Measurements from ENCODE around the gene ARHGEF37. TPM values are rescaled to one million over a fixed set of nuclear protein-coding genes. Genes with fewer than 3 reads are reported as not detected.

Gene ARHGEF37
- total and polyA plus RNA-seq, 9 of the 15 experiments (the other 6 are each of a cell fraction or from before 2014, with no cell fraction given), result 0.01 to 0.27 (median 0.05) TPM

GRCh38 chr5:149541893-149542292 lies 39.4 kb upstream of the ARHGEF37 start (continued):
- TF ChIP-seq, protein P1, sequence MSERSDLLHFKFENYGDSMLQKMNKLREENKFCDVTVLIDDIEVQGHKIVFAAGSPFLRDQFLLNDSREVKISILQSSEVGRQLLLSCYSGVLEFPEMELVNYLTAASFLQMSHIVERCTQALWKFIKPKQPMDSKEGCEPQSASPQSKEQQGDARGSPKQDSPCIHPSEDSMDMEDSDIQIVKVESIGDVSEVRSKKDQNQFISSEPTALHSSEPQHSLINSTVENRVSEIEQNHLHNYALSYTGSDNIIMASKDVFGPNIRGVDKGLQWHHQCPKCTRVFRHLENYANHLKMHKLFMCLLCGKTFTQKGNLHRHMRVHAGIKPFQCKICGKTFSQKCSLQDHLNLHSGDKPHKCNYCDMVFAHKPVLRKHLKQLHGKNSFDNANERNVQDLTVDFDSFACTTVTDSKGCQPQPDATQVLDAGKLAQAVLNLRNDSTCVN (CRISPR knock-in tag; IDR thresholded peaks at IDR 0.05), result no peak
- TF ChIP-seq POLR3A (IDR thresholded peaks at IDR 0.05; ENCODE audit: borderline replicate concordance, extremely low read depth, insufficient read depth, insufficient read length) (no peak), ZNF3 (CRISPR knock-in tag; IDR thresholded peaks at IDR 0.05) (no peak), POLR3G (IDR thresholded peaks at IDR 0.05; ENCODE audit: extremely low read depth, insufficient read length, insufficient replicate concordance) (no peak), SP2 (IDR thresholded peaks at IDR 0.05; ENCODE audit: extremely low read depth, low read depth, low read length, poor library complexity, severe bottlenecking) (no peak), FOXK2 (conservative IDR thresholded peaks at IDR 0.05 in 1 of 2, IDR thresholded peaks at IDR 0.05 in 1 of 2; ENCODE audit: low read depth in 2 of 2) (no peak), MYBL2 (IDR thresholded peaks at IDR 0.05; ENCODE audit: low read depth) (no peak), MYBL2 (CRISPR knock-in tag; IDR thresholded peaks at IDR 0.05; ENCODE audit: borderline replicate concordance) (no peak)

DNA sequence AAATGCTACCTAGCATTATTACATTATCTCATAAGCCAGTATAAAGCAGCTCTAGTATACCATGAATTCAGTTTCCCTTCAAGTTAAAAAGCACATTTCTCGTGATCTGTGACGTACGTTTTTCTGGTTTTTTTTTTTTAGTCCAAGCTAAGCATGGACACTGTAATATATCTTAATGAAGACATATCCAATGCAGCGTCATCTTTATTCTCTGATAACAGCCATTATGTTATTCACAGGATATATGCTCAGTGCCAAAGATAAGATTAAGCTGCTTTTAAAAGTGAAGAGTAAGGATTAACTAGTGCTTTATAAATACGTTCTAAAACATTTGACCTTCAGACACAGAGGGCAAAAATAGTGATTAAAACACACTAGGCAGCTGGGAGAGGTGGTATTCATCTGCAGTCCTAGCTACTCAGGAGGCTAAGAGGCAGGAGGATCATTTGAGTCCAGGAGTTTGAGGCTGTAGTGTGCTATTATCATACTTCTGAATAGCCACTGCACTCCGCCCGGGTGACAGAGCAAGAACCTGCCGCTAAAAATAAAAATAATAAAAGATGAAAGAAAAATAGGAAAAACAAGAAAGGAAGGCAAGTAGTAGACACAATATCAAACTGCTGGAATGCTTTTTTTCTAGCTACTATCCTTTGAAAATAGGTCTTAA lies 37.8 kb upstream of the ARHGEF37 start:
- ChIA-PET CTCF (ENCODE audit: low intra/inter-chr PET ratio) (no interaction called here), POLR2A (interaction anchor here (0.5 to 3.5 kb wide), 15 partner anchors 9 to 116 kb away, joined by 3 to 38 read pairs (median 5); no protein-coding TSS in a partner anchor)
- DNase-seq (ENCODE audit: extremely low read depth in 1 of 4, low spot score in 3 of 4), result no peak
- peaks cover 97% of the 10 kb centered on the region for H3K79me2 ChIP-seq (ENCODE audit: control insufficient read depth, insufficient read depth, low read length)
- peaks cover 28% of the 10 kb centered on the region for H4K20me1 ChIP-seq (replicated peaks; ENCODE audit: control insufficient read depth, insufficient read depth, low read length)
- 37% methylated on average over 8 of the region's 8 CpGs for WGBS (ENCODE audit: insufficient coverage, low coverage, missing lambda C conversion rate)
- H3K4me1 ChIP-seq (replicated peaks in 1 of 2; ENCODE audit: control insufficient read depth in 2 of 2, insufficient read depth in 2 of 2, low read length in 2 of 2), result peaks cover 11 to 25% of the 10 kb centered on the region in 2 experiments; a peak in 4 of 5 replicates
- peak; percentile 61 for ATAC-seq
- H3K9me1 ChIP-seq (ENCODE audit: control insufficient read depth, insufficient read depth, low read length), result no peaks in the 10 kb centered on the region
- BruUV-seq (replicated peaks), result no TSS peak
- intact Hi-C loops (cut with micrococcal nuclease) (no loop called here), in situ Hi-C loops (cut with MboI) (no loop called here)
- H3K36me3 ChIP-seq (ENCODE audit: control insufficient read depth, insufficient read depth, low read length), result peaks cover 78% of the 10 kb centered on the region
- no peaks in the 10 kb centered on the region for H3K9me3 ChIP-seq (replicated peaks; ENCODE audit: control insufficient read depth, insufficient read depth, low read depth, low read length)
- peak overlapping the region; percentile 51; the same call in 1 of the 3 replicates for H3K27ac ChIP-seq (ENCODE audit: extremely low read depth, low read depth, low read length)
- H3K4me3 ChIP-seq, result no peak overlapping the region
- H3K27me3 ChIP-seq (ENCODE audit: control insufficient read depth in 2 of 2, insufficient read depth in 2 of 2, low read length in 2 of 2), result no peaks in the 10 kb centered on the region
- H2AFZ ChIP-seq (ENCODE audit: low read depth, low read length), result no peak overlapping the region
- no peak for FAIRE-seq
- no peak overlapping the region for H3K4me2 ChIP-seq (ENCODE audit: insufficient read depth, low read length)
- peak overlapping the region; percentile 24 to 43; a peak in 2 of 4 replicates for H3K9ac ChIP-seq (ENCODE audit: insufficient read depth in 1 of 2, low read depth in 2 of 2, low read length in 2 of 2)
- TF ChIP-seq DDX20 (tag; IDR thresholded peaks at IDR 0.05; ENCODE audit: low read depth) (no peak), ARID1B (IDR thresholded peaks at IDR 0.05) (0 out of 2 replicates have a peak, but pooled peaks have one; percentile 13), MEIS2 (IDR thresholded peaks at IDR 0.05; ENCODE audit: partially characterized antibody) (peak; percentile 44), PBX2 (CRISPR knock-in tag; IDR thresholded peaks at IDR 0.05; ENCODE audit: low read depth) (no peak), PBX2 (tag; conservative IDR thresholded peaks at IDR 0.05; ENCODE audit: low read depth) (peak; percentile 50), PHB2 (IDR thresholded peaks at IDR 0.05; ENCODE audit: low read depth) (no peak)
- TF ChIP-seq, protein P2, sequence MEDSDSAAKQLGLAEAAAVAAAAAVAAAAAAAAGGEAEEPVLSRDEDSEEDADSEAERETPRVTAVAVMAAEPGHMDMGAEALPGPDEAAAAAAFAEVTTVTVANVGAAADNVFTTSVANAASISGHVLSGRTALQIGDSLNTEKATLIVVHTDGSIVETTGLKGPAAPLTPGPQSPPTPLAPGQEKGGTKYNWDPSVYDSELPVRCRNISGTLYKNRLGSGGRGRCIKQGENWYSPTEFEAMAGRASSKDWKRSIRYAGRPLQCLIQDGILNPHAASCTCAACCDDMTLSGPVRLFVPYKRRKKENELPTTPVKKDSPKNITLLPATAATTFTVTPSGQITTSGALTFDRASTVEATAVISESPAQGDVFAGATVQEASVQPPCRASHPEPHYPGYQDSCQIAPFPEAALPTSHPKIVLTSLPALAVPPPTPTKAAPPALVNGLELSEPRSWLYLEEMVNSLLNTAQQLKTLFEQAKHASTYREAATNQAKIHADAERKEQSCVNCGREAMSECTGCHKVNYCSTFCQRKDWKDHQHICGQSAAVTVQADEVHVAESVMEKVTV (CRISPR knock-in tag; IDR thresholded peaks at IDR 0.05), result no peak

Data from K562 (cell line).